Dermis microvascular lymphatic vessel endothelial cell (primary cell): ENCODE measurements around the gene CASK. TPM values are rescaled to one million over a fixed set of nuclear protein-coding genes. Genes with fewer than 3 reads are reported as not detected.
"Not testable (repeated sequence)": the region's sequence is repeated elsewhere in the genome, so short reads cannot be mapped to it uniquely, and the experiment has no call there.

ENCODE experiments used
- DNase-seq, 2 donors: peaks; one replicate each; pipeline versions ENCODE4 v3.0.0 to v3.0.0-alpha.2; 2010; ENCODE audit warnings: low read depth in 2 of 2
- total RNA-seq: library from RNA; depleted of rRNA; stranded (reverse); fragments of >200 nt; gene quantifications from 2 replicates; pipeline ENCODE4 v1.2.1, GENCODE V29; 2014

Gene CASK
- total RNA-seq, 1 donor from 2014 or later: 27.0 TPM

DNA sequence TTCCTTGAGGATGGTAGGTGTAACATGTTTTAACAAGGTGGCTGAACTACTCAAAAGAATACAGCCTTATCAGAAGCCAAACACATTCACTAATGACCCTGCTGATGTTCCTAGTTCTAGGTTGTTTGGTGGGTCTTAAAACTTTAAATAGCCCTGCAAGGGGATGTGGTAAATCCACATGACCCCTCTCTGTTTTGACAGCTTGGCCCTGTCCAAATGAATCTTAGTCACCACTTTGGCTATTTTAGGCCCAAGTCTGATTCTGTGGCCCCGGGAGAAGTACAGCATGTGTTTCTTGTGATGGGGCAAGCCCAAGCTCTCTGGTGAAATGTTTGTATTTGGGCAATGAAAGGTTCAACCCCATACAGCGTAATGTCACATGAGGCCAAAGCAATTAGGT is 289.1 kb downstream of the CASK start:
- peak in 1 of 2 donors; percentile 10 for DNase-seq

DNA sequence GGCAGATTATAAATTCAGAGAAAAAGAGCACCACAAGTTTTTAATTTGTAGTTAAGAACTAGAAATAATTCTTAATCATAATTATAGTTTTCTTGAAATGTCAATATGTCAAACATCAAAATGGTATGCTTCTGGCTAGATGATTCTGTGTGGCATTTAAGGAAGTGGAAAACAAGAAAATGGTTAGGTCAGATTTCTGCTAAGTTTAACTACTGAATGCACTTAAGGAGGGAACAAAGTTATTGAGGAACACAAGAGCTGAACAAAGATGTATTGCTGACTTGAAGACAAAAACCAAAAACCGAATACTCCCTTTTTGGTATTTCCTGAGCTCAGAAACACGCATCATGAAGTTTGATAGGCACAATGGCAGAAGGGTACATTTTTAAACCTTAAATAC is 293.3 kb downstream of the CASK start:
- DNase-seq: no peak

DNA sequence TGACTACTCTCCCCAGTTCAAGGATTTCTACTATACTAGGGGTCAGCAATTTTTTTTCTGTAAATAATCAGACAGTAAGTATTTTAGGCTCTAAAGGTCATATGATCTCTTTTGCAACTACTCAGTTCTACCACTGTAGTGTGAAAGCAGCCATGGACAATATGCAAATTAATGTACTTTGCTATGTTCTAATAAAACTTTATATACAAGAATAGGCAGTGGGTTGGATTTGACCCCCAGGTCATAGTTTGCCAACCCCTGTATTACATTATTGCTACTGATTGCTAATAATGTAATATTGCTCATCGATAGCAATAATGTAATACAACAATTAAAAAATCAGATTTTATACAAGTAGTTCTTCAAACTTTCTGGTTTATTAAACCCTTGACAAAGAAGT is 293.8 kb downstream of the CASK start:
- DNase-seq: no peak

DNA sequence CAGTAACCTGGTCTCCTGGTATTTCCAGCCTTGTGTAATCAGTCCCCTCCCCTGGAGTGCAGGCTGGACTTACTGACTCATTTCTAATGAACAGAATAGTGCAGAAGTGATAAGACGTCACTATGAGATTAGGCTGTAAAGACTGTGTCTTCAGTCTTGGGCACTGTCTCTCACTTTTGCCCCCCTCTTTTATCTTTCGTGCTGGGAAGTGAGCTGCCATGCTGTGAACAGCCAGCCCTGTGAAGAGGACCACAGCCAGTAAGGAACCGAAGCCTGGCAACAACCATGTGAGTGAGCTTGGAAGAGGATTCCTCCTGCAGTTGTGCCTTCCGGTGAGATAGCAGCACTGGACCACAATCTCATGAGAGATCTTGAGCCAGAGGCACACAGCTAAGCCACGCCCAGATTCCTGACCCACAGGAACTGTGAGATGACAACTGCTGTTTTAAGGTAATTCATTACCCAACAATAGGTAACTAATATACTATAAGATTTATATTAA is 302.1 kb downstream of the CASK start:
- DNase-seq: no peak

DNA sequence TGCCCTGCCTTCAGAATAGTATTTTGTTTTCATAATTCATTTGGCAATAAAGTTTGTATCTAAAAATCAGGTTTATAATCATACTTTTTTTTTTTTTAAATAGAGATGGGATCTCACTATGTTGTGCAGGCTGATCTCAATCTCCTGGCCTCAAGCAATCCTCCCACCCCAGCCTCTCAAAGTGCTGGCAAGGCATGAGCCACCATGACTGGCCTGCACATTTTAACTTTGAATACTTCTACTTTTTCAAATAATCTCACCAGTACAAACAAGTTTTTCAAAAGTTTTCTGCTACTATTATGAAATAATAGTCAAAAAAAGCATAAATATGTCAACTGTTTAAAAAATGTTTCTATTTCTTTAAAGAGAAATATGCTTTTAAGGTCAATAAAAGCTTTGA is 304.1 kb downstream of the CASK start:
- DNase-seq: no peak

DNA sequence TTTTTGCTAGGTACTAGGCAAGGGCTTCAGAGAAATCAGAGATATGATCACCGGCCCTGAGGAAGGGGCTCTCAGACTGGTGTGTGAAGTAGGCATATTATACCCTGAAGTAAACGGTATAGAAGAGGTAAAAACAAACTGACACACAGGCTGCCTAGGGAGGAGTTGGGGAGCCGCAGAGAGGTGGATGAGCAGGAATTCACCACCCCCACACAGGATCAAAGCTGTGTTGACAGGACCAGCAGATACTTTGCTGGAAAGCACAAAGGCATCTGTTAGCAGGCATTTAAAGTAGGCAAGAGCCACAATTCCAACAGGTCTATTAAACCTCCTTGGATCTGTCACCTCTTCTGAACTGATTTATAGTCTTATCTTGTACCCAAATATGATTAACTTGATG is 306.4 kb downstream of the CASK start:
- no peak for DNase-seq

DNA sequence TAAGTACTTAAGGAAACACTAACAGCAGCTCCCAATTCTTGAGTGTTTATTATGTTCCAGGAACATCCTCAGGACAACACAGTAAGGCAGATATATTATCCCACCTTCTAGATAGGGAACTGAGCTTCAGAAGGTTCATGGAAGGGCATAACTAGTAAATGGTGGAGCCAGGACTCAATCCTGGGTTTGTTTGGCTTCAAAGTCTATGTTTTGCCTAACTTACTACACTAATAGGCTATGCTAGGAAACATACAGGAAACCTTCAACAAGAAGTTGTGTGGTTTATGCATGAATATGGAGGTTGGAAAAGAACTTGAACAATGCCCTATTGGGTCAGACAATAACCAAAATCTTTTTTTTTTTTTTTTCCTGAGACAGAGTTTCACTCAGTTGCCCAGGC is 307.1 kb downstream of the CASK start:
- no peak for DNase-seq

DNA sequence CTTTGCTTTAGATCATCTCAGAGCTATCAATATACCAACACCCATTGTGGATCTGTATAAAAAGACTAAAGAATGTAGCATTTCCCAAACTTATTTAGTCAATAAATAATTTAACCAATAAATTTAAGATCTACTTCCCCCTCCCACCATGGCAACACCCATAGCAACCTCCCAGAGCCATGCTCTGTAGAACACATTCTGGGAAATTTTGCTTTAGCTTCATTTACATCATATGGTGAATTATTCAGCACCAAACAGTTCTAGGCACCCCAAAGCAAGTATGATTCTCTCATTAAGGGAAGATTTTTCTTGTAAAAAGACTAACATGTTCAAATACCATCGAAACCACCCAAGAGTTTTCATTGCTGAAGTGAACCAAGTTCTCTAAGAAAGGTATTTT is 315.1 kb downstream of the CASK start:
- no peak for DNase-seq

DNA sequence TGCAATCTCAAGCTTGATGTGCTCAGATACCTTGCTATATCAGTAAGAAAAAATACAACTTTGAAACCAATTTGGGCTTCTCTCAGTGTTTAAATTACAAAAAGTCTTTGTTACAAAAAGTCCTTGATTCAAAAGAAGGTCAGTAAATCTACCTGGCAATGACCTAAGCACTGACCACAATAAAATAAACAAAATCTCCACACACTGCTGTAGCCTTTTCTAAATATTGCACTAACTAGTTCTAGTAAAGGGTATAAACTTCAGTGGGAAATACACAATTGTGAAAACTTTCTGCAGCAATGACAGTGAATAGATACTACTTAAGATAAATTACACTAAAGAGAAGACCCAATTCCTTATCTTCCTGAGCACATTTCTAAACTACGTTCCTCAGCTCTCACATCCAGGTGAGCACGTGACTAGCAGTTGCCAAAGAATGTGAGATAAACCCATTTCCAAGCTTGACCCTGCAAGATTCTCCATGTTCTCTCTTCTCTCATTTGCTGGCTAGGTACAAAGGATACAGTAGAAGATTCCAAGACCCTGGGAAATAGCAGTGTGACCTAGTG is 316.0 kb downstream of the CASK start:
- no peak for DNase-seq

DNA sequence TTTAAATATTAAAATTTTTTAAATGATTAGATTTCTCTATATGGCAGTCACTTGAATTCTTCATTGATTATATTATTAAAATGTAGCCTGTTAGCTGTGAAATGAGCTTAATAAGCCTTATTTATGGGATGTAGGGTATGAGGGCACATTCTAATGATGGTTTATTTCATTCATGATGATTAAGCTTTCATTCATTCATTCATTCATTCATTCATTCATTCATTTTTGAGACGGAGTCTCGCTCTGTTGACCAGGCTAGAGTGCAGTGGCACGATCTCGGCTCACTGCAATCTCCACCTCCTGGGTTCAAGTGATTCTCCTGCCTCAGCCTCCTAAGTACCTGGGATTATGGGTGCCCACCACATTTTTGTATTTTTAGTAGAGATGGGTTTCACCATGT is 317.3 kb downstream of the CASK start:
- DNase-seq: not testable (repeated sequence)

DNA sequence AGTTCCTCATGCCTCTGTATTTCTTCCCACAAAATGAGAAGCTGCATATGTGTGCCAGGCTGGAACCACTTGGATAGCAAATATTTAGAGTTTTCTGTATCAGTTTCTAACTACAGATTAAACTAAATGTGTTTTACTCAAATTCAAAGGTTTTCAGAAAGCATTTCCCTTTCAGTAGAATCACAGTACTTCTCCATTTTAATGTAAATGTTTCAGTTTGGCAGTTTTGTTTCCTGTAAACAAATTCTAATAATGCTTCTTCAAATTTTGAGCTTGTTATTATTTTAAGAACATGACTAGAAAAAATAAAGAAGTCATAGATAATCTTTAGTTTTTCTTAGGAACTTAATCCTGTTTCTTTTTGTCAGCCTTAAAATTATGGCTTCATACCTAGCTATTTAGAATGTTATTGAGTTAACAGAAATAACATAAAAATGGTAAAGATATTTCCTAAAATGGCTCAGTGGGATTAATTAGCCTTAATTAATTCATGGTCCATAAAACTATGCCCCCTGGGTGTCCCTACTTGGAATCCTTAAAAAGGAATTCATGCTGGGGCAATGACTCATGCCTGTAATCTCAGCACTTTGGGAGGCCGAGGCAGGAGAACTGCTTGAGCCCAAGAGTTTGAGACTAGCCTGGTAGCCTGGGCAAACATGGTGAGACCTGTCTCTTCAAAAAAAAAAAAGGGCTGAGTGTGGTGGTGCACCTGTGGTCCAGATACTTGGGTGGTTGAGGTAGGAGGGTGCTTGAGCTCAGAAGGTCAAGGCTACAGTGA is 318.4 kb downstream of the CASK start:
- DNase-seq: no peak

DNA sequence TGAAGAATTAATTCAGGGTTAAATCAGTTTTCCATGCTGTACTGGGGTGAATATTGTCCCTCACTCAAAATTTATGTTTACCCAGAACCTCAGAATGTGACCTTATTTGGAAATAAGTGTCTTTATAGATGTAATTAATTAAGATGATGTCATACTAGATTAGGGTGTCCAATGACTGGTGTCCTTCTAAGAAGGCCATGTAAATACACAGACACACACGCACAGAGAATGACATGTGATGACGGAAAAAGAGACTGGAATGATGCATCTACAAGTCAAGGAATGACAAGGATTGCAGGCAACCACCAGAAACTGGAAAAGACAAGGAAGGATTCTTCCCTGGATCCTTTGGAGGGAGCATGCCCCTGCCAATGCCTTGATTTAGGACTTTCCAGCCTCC is 319.2 kb downstream of the CASK start:
- DNase-seq: no peak

DNA sequence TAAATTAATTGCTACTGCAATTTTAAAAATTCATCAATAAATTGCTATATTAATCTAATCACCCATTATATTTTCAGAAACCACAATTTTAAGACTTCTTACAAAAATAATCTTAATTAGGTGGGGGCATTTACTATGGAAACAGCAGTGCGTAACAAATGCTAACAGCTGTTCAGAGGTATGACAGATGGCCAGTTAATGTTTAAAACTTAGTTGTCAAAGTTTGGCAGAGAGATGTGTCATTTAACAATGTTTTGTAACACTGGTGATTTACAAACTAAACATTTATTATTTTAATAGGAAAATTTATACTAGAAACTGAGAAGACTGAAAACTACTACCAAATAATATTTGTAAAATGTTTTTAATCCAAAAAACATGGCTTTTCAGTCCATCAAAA is 319.8 kb downstream of the CASK start:
- DNase-seq: no peak

DNA sequence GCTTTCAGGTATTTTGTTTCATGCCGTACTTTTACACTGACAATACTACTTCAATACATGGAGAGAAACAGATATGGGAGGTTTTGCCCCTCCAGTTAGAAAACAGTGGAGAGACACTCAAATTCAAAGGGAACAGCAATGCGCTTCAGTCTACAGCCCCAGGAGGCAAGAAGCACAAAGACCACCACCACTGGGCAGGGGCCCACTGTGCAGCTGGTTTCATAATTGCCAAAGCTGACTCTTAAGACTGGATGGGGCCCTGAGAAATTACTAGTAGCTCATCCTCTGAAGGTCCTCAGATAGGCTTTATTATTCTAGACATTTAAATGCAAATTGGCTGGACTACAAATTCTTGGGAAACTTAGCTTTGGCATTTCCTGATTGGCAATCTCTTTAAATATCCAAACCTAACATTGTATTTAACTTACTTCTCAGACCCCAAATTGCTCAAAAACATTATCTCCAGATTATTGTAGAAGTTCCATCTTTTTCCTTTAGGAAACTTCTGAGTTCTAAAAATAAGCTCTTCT is 320.5 kb downstream of the CASK start:
- peak in 1 of 2 donors; percentile 3 for DNase-seq

DNA sequence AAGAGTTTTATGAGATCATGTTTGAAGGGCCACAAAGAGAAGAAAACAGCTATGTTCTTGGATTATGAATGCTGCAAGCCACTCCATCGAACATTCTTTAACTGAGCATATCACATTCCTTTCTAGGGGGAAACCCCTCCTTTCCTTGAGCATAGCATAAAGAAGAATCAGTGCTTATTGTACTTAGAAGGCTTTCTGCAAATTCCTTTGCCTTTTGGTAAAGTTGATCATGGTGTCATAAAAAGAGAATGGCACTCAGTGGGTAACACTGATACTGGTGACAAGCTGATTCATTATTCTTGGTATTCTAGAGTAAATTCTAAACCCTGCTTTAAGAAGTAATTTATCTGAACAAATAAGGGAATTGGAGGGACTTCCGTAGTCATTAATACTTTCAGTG is 323.1 kb downstream of the CASK start:
- DNase-seq: peak in 1 of 2 donors; percentile 0

DNA sequence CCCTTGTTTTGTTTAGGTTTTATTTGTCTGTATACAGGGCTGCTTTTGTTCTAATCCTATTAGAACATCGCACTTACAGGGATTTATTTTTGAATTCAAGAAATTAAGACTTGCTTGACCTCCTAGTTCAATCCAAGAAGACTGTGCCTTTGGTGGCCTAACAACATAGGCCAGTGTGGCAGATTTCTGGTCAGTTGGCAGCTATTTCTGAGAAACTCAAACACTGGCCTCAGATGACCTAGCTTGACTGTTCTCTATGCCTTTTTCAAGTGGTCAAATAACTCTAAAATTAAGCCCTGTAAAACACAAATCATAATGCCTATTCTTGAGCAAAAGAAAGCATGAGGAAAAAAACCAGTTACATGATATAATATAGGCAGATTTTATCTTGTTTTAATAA is 323.8 kb downstream of the CASK start:
- DNase-seq: no peak

DNA sequence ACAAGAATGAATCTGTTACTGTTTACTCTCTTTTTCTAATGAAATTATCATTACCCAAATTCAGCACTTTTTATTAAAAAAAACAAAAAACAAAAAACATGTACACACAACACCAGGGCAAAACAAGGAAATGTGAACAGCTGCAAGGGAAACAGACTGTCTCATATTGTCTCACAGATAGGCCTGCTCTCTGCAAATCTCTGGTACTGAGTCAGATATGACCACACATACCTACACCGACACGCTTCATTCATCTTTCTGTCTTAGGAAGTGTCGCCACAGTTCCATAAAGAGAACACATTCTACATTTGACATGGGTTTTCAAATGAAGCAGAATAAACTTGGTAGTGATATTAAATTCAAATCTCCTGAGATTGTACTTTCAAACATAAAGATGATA is 326.8 kb downstream of the CASK start:
- peak in 1 of 2 donors; percentile 8 for DNase-seq

DNA sequence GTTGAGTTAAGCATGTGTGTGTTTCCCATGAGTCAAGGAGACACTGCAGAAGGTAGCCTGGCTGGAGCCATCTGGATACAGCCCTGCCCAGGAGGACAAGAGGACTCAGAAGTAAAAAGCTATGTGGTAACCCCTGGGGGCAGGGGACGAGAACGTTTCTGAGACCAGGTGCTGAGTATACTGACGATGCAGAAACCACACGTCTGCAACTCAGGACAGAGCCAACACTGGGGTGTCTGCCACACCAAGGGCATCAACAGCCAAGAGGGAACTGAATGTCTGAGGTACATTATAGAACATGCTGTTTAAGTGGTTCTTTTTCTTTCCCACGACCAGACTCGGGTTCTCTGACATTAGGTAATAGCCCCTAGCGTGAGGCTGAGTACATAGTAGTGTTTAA is 328.7 kb downstream of the CASK start:
- DNase-seq: no peak

DNA sequence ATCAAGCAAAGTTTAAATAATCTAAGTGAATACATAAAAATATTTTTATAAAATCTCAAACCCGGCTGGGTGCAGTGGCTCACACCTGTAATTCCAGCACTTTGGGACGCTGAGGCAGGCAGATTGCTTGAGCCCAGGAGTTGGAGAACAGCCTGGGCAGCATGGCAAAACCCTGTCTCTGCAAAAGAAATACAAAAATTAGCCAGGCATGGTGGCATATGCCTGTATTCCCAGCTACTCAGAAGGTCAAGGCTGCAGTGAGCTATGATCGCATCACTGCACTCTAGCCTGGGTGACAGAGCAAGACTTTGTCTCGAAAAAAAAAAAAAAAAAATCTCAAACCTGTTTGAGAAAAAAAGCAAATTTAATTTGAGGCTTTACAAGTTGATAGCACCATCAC is 331.4 kb downstream of the CASK start:
- DNase-seq: no peak

DNA sequence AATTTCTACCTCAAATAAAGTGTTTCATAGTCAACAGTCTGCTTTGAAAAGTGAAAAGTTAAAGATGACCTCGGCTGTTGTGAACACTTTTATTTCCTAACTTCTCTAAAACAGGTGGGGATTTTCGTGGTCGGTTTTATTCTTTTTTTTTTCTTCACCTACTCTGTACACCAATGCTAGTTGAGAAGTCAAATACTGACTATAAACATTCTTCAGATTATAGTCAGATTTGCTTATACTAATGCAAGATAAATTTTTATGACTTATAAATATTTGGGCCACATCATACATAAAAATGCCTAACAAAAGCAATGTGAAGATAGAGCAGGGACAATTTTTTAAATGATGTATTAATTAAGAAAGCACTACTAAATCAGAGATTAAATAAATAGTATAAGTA is 332.7 kb downstream of the CASK start:
- DNase-seq: no peak

DNA sequence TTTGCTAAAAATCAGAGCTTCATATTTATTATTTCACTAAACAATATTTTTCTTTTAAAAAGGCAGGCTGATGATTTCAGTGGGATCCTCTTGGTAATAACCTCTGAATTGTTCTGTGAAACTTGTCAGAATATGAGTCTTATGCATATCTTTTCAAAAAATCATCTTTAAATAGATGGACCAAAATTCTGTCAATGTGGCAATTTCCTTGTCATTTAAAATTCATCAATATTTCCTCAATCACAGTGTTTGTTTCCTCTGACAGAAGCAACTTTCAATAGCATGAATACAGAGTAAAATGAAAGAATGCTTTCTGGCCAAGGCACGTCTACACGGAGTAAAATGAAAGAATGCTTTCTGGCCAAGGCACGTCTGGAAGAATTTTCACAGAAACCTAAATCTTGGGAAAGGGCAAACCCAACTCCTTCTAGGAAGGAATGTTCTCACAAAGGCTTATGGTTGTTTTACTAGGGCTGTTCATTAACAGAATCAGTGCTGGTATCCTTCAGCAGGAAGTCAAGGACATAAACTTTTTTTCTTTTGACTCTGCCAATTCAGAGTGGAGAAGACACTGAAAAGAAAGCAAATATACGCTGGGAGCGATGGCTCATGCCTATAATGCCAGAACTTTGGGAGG is 333.6 kb downstream of the CASK start:
- DNase-seq: no peak

DNA sequence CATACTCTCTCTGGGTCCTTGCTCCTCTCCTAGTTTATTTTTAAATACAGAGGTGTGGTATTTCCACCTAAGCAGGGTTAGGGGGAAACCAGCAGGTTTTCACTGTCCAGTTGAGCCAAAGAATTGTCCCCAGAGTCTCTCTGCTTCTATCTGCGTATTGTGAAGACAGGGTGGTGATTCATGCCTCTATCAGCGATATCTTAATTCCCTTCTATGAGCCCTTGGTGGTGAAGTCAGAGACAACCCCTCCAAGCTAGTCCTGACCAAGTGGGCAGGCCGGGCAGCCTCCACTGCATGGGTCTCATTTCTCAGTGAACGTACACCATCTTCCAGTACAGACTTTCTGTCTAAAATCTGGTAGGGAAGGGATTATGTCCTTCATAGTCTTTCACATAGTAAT is 335.1 kb downstream of the CASK start:
- no peak for DNase-seq
